HepG2 (cell line): ENCODE results near the gene UNC5B. TPM values are rescaled to one million over a fixed set of nuclear protein-coding genes. Genes with fewer than 3 reads are reported as not detected.

Experiments used
- ATF7-NPFF ChIP-seq: sonication (generic); formaldehyde crosslinking; IDR thresholded peaks from 2 replicates; pipeline ENCODE4 v1.8.1; 2023; ENCODE audit warnings: mild to moderate bottlenecking, low read depth, missing genetic modification reagents, moderate library complexity
- CHCHD3 ChIP-seq: sonication (generic); formaldehyde crosslinking; IDR thresholded peaks from 2 replicates; pipeline ENCODE4 v1.8.0; 2022; ENCODE audit warnings: mild to moderate bottlenecking, missing genetic modification reagents, moderate library complexity
- MAF1 ChIP-seq: sonication (generic); formaldehyde crosslinking; IDR thresholded peaks from 2 replicates; pipeline ENCODE4 v1.5.0; 2020; ENCODE audit warnings: missing genetic modification reagents, borderline replicate concordance
- NR3C1 ChIP-seq: sonication (generic); formaldehyde crosslinking; IDR thresholded peaks from 2 replicates; pipeline ENCODE4 v1.4.0; 2020; ENCODE audit warnings: missing genetic modification reagents
- RFX3 ChIP-seq: IDR thresholded peaks from 2 replicates; pipeline ENCODE4 v1.6.1; 2016; ENCODE audit warnings: missing biosample characterization, missing genetic modification reagents
- TCF12 ChIP-seq, 2 experiments: fragments of 450-650 bp in 1 of 2; sonication (generic) in 1 of 2; formaldehyde crosslinking in 1 of 2; IDR thresholded peaks; 2 replicates each; pipeline versions ENCODE4 v1.6.1 to v1.8.0; 2017 to 2022; ENCODE audit warnings: antibody characterized with exemption in 1 of 2, mild to moderate bottlenecking in 1 of 2, missing genetic modification reagents in 1 of 2, moderate library complexity in 1 of 2
- ZNF619 ChIP-seq: sonication (generic); formaldehyde crosslinking; IDR thresholded peaks from 2 replicates; pipeline ENCODE4 v1.4.0; 2020; ENCODE audit warnings: mild to moderate bottlenecking, missing genetic modification reagents
- ZNF737 ChIP-seq: sonication (generic); formaldehyde crosslinking; IDR thresholded peaks from 2 replicates; pipeline ENCODE4 v1.5.0; 2020; ENCODE audit warnings: missing genetic modification reagents, mild to moderate bottlenecking, borderline replicate concordance
- ZNF879 ChIP-seq: sonication (generic); formaldehyde crosslinking; IDR thresholded peaks from 2 replicates; pipeline ENCODE4 v1.8.1; 2023; ENCODE audit warnings: missing genetic modification reagents
- polyA plus RNA-seq, 8 experiments: library from polyadenylated mRNA; depleted of rRNA in 3 of 8; stranded (reverse) in 7 of 8; unstranded in 1 of 8; fragments of >200 nt; fragmentation: Illumina TruSeq in 4 of 8; extraction: Trizol in 4 of 8; gene quantifications; 2 replicates each; pipeline versions ENCODE4 v1.2.1 to v1.2.3, GENCODE V29; 2011 to 2016; ENCODE audit warnings: low read depth in 4 of 8, missing spikeins in 1 of 8, mixed read lengths in 1 of 8; ENCODE audit not compliant: insufficient read depth in 1 of 8
- total RNA-seq, 5 experiments: library from RNA; depleted of rRNA; stranded (reverse); fragments of >200 nt; fragmentation: Illumina TruSeq; extraction: Trizol; gene quantifications; 2 replicates each; pipeline ENCODE4 v1.2.3, GENCODE V29; 2016; ENCODE audit warnings: low read depth in 1 of 5
- TF ChIP-seq, protein P1 (sequence below): sonication (generic); formaldehyde crosslinking; IDR thresholded peaks from 2 replicates; pipeline ENCODE4 v1.5.1; 2020; ENCODE audit warnings: mild to moderate bottlenecking, missing genetic modification reagents, borderline replicate concordance
- TF ChIP-seq, protein P2 (sequence below): sonication (generic); formaldehyde crosslinking; IDR thresholded peaks from 2 replicates; pipeline ENCODE4 v1.5.1; 2020; ENCODE audit warnings: mild to moderate bottlenecking, missing genetic modification reagents, borderline replicate concordance

The UNC5B gene
- total and polyA plus RNA-seq, 2 of the 13 experiments (the other 11 are each of a cell fraction or from before 2014, with no cell fraction given): 0.07 TPM

DNA sequence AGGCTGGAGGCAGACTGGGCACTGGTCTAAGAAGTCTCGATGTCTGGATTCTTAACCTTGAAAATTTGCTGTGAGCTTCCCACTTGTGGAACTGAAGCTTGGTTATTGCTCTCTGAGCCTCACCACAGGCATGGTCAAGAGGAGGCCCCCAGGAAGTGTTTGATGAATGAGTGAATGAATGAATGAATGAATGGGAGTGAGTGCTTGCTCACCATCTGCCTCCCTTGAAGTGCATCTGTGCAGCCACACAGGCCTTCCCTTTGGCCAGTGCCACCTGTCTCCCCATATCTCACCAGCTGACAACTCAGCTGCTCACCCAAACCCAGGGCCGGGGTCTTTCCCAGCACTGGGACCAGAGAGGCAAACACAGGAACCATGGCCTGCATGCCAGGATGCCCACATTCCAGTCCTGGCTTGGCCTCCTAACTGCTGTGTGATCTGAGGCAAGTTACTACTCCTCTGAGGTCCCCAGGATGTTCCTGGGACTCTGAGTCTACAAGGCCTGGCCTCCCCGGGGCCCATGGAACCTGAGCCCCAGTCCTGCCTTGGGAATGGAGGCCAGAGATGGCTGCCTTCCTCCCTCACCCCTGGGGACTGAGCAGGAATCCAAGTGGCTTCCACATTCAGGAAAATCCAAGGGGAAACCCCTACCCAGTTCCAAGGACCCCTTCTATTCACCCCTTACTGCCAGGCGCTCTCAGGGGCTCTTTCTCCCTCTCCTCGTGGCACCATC lies 55.3 kb downstream of the UNC5B start (continued):
- TF ChIP-seq, protein P1, sequence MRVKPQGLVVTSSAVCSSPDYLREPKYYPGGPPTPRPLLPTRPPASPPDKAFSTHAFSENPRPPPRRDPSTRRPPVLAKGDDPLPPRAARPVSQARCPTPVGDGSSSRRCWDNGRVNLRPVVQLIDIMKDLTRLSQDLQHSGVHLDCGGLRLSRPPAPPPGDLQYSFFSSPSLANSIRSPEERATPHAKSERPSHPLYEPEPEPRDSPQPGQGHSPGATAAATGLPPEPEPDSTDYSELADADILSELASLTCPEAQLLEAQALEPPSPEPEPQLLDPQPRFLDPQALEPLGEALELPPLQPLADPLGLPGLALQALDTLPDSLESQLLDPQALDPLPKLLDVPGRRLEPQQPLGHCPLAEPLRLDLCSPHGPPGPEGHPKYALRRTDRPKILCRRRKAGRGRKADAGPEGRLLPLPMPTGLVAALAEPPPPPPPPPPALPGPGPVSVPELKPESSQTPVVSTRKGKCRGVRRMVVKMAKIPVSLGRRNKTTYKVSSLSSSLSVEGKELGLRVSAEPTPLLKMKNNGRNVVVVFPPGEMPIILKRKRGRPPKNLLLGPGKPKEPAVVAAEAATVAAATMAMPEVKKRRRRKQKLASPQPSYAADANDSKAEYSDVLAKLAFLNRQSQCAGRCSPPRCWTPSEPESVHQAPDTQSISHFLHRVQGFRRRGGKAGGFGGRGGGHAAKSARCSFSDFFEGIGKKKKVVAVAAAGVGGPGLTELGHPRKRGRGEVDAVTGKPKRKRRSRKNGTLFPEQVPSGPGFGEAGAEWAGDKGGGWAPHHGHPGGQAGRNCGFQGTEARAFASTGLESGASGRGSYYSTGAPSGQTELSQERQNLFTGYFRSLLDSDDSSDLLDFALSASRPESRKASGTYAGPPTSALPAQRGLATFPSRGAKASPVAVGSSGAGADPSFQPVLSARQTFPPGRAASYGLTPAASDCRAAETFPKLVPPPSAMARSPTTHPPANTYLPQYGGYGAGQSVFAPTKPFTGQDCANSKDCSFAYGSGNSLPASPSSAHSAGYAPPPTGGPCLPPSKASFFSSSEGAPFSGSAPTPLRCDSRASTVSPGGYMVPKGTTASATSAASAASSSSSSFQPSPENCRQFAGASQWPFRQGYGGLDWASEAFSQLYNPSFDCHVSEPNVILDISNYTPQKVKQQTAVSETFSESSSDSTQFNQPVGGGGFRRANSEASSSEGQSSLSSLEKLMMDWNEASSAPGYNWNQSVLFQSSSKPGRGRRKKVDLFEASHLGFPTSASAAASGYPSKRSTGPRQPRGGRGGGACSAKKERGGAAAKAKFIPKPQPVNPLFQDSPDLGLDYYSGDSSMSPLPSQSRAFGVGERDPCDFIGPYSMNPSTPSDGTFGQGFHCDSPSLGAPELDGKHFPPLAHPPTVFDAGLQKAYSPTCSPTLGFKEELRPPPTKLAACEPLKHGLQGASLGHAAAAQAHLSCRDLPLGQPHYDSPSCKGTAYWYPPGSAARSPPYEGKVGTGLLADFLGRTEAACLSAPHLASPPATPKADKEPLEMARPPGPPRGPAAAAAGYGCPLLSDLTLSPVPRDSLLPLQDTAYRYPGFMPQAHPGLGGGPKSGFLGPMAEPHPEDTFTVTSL (CRISPR knock-in tag): no peak
- TF ChIP-seq RFX3 (no peak), NR3C1 (no peak), ZNF879 (CRISPR knock-in tag) (no peak), TCF12 (IDR thresholded peaks at IDR 0.05) (no peak), TCF12 (CRISPR knock-in tag; IDR thresholded peaks at IDR 0.05) (no peak), ATF7-NPFF (CRISPR knock-in tag) (no peak), MAF1 (CRISPR knock-in tag) (no peak), CHCHD3 (CRISPR knock-in tag) (no peak), ZNF619 (no peak), ZNF737 (no peak)
- TF ChIP-seq, protein P2, sequence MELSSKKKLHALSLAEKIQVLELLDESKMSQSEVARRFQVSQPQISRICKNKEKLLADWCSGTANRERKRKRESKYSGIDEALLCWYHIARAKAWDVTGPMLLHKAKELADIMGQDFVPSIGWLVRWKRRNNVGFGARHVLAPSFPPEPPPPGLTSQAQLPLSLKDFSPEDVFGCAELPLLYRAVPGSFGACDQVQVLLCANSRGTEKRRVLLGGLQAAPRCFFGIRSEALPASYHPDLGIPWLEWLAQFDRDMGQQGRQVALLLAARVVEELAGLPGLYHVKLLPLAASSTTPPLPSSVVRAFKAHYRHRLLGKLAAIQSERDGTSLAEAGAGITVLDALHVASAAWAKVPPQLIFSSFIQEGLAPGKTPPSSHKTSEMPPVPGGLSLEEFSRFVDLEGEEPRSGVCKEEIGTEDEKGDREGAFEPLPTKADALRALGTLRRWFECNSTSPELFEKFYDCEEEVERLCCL (CRISPR knock-in tag): no peak
- TF ChIP-seq, all 625 proteins: peak for 0
